Spinal cord (tissue), 4 donors: Measurements from ENCODE around the gene XKR3. TPM values are rescaled to one million over a fixed set of nuclear protein-coding genes. Genes with fewer than 3 reads are reported as not detected.

Experiments
- polyA plus RNA-seq, 2 donors: library from polyadenylated mRNA; unstranded; fragments of 120-200 nt; gene quantifications; one replicate each; pipeline ENCODE4 v1.2.1, GENCODE V29; 2013; ENCODE audit not compliant: insufficient read length in 2 of 2
- small RNA-seq: library from RNA; depleted of rRNA; stranded (forward); fragments of <200 nt; gene quantifications from one replicate; pipeline ENCODE3, GENCODE V24; 2014; ENCODE audit warnings: low replicate concordance
- total RNA-seq, 2 donors: library from RNA; depleted of rRNA in 1 of 2; stranded (reverse); fragments of 120-200 nt in 1 of 2; fragments of >200 nt in 1 of 2; gene quantifications; one replicate each; pipeline versions ENCODE4 v1.2.3 to v1.2.4, GENCODE V29; 2013 to 2014

The XKR3 gene
- total and polyA plus RNA-seq, 4 donors, result 0.10 TPM; not detected in 3

Small RNA genes lying within 50 kb of the gene (small RNA-seq; reads per million reads assigned to genes)
- not detected for gene GPM6BP3

Other genes starting within 250 kb of the XKR3 start
- gene CCT8L2, start 232.6 kb downstream of the XKR3 start, total RNA-seq, result not detected
- not detected for gene CCT8L2, start 232.6 kb downstream of the XKR3 start, polyA plus RNA-seq
- under 1 TPM; 0.06 to 0.10 TPM for gene GAB4, start 182.8 kb upstream of the XKR3 start, total RNA-seq
- under 1 TPM; 0.25 to 0.36 TPM for gene GAB4, start 182.8 kb upstream of the XKR3 start, polyA plus RNA-seq